IPS-15b (cell line): ENCODE data around the gene GPR183.

ENCODE experiments used
- H3K27me3 ChIP-seq: one replicate; pipeline ENCODE4 v1.6.1; 2013; ENCODE audit warnings: low read length; ENCODE audit not compliant: control insufficient read depth, insufficient read depth
- H3K36me3 ChIP-seq: one replicate; pipeline ENCODE4 v1.6.1; 2013; ENCODE audit warnings: low read length; ENCODE audit not compliant: control insufficient read depth, insufficient read depth
- H3K4me1 ChIP-seq: one replicate; pipeline ENCODE4 v1.6.1; 2013; ENCODE audit warnings: mild to moderate bottlenecking, low read length; ENCODE audit not compliant: control insufficient read depth, insufficient read depth
- H3K4me3 ChIP-seq: one replicate; pipeline ENCODE4 v1.5.1; 2013; ENCODE audit warnings: low read depth, low read length
- H3K9ac ChIP-seq: one replicate; pipeline ENCODE4 v1.6.1; 2013; ENCODE audit warnings: low read depth, mild to moderate bottlenecking, low read length
- H3K9me3 ChIP-seq: one replicate; pipeline ENCODE4 v1.6.1; 2013; ENCODE audit warnings: mild to moderate bottlenecking, low read length; ENCODE audit not compliant: control insufficient read depth, insufficient read depth

The GPR183 gene

DNA sequence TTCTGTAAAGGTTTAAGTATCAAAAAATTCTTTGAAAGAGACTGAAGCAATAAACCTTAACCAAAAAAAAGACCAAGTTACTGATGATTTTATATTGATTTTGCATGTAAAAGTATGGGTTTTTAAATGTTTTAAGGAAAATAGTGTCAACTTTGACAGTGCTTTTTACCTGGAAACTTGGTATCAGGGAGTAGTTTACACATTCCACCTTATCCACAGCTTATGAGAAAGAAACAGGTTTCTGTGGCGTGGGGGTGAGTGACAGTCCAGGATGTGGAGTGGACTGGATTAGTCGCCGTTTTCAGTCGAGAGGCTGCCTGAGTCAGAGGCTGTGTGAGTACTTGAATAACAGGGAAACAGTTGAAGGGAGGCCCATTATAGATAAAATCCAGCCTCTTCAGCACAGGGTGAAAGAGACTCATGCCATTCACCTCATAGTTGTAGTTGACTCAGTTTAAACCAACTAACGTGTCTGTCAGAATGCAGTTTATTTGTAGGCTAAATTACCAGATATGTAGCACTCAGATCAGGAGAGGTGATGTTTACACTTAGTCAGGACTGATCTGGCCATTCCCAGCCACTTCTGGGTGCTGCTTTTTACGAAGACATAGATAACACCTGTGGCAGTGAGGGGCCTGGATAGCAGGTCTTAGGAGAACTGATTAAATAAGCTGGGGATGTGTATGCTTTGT lies 595 bp upstream of the GPR183 start:
- no peaks in the 10 kb centered on the region for H3K27me3 ChIP-seq
- no peaks in the 10 kb centered on the region for H3K9me3 ChIP-seq
- no peak overlapping the region for H3K4me3 ChIP-seq
- no peaks in the 10 kb centered on the region for H3K4me1 ChIP-seq
- no peak overlapping the region for H3K9ac ChIP-seq
- H3K36me3 ChIP-seq = no peaks in the 10 kb centered on the region

DNA sequence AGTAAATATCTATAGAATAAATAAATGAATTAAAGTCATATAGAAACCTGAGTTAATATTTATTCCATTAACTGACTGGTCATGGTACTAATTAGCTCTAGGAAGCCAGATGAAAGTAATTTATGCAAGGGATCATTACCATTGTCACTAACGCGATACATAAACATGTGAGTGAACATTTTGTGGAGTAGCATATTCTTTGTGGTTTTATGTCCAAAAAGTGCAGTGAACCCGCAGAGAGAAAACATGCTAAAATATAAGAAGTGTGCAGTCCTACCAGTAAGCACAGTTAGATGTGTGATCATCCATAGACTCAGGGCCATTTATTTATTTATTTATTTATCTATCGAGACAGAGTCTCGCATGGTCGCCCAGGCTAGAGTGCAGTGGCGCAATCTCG lies 1.6 kb downstream of the GPR183 start:
- no peak overlapping the region for H3K9ac ChIP-seq
- H3K4me1 ChIP-seq = no peaks in the 10 kb centered on the region
- H3K36me3 ChIP-seq = no peaks in the 10 kb centered on the region
- no peaks in the 10 kb centered on the region for H3K27me3 ChIP-seq
- H3K9me3 ChIP-seq = no peaks in the 10 kb centered on the region
- no peak overlapping the region for H3K4me3 ChIP-seq

DNA sequence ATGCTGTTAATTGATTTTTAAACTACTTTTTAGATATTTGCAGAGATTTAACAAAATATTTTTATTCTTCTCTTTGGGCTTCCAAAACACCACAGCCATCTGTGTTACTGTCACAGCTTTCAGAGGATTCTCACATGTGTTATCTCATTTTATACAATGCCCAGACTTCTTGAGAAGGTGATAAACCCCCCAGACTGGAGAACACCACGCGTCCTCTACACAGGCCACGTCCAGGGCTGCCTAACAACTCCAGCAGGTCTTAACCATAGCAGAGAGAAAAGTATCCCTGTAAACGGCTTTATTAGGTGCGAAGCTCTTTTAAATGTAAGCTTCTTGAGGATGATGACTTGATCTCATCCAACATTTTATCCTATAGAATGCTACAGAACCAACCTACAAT lies 2.0 kb downstream of the GPR183 start:
- Histone ChIP-seq H3K9ac (no peak overlapping the region), H3K4me3 (no peak overlapping the region), H3K27me3 (no peaks in the 10 kb centered on the region), H3K9me3 (no peaks in the 10 kb centered on the region), H3K36me3 (no peaks in the 10 kb centered on the region), H3K4me1 (no peaks in the 10 kb centered on the region)

DNA sequence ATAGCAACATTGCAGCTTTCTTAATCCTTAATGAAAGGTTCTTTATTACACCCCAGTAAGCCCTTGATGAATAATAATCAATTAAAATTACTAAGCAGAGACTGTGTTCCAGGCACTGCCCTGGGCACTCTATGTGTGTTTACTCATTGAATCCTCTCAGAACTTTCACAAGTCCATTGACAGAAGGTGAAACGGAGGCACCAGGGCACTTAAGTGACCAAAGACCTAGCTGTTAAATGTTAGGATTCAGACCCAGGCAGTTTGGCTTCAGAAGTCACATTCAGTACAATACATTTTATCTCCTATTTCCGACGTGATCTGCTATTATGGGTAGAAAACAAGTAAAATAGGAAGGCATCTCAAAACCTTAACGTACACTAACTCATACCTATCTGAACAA lies 2.7 kb downstream of the GPR183 start:
- H3K9ac ChIP-seq = no peak overlapping the region
- no peaks in the 10 kb centered on the region for H3K4me1 ChIP-seq
- H3K36me3 ChIP-seq = no peaks in the 10 kb centered on the region
- no peaks in the 10 kb centered on the region for H3K27me3 ChIP-seq
- H3K9me3 ChIP-seq = no peaks in the 10 kb centered on the region
- no peak overlapping the region for H3K4me3 ChIP-seq

DNA sequence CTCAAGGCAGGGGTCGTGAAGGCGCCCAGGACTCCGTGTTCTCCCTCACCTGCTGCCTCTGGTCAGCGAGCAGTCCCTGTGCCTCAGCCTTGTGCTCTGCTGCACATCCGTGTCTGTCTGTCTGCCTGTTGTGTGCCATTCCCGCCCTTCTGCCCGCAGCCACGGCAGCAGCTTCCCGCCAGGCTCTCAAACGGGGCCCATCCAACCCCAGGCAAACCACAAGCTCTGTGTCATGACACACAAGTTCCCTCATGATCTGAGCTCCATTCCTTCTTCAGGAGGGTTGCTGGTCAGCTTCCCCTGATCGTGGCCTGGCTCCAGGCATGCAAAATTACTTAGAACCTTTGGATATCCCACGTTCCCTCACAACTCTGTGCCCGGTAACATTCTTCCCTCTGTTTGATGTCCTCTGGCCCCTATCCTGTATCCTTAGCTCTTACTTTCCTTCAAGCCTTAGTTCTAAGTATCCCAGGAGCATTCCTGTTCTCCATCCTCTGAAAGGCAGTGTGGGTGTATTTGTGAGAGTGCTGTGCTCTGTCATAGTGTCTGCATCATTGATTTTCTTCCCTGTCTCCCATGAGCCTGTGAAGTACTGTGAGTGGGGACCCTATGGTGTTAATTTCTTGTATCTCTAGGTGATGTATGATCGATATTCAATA lies 3.2 kb downstream of the GPR183 start:
- Histone ChIP-seq H3K9me3 (no peaks in the 10 kb centered on the region), H3K27me3 (no peaks in the 10 kb centered on the region), H3K4me1 (no peaks in the 10 kb centered on the region), H3K4me3 (no peak overlapping the region), H3K36me3 (no peaks in the 10 kb centered on the region), H3K9ac (no peak overlapping the region)

DNA sequence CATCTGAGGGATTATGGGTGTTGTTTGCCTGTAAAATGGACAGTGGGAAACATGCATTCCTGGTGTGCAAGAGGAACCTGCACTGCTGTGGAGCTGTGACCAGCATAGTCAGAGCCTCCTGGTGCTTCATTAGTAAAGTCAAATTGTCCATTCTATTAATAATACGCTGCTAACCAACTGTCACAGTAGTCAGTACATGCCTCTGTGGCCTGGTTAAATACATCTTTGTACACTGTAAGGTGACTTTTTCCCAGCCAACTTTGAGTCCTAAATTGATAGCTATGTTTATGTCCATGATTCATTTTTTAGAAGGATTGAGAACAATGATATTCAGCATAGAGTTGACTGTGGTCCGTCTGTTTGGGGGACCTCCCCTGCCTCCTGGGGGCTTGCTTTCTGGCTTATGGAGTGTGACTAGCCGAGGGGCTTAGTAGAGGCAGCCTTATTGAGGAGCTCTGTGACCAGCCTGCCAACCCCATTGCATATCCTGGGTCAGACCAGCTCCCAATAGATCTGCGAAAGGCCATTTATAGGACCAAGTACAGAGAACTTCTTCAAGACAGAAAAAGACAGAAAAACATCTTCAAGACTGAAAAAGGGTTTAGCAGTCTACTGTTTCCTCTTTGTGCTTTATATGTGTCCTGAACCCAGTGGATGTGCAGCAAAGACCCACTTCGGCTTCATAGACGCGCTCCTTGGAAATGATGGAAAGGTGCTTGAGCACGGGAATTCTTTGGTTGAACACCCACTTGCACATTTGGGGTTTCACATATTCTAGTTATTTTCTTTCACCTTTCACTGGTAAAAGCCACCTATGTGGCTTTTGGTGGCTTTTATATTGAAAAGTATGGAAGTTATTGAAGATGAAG lies 4.3 kb downstream of the GPR183 start:
- Histone ChIP-seq H3K9ac (no peak overlapping the region), H3K9me3 (no peaks in the 10 kb centered on the region), H3K27me3 (no peaks in the 10 kb centered on the region), H3K4me1 (no peaks in the 10 kb centered on the region), H3K36me3 (no peaks in the 10 kb centered on the region), H3K4me3 (no peak overlapping the region)

DNA sequence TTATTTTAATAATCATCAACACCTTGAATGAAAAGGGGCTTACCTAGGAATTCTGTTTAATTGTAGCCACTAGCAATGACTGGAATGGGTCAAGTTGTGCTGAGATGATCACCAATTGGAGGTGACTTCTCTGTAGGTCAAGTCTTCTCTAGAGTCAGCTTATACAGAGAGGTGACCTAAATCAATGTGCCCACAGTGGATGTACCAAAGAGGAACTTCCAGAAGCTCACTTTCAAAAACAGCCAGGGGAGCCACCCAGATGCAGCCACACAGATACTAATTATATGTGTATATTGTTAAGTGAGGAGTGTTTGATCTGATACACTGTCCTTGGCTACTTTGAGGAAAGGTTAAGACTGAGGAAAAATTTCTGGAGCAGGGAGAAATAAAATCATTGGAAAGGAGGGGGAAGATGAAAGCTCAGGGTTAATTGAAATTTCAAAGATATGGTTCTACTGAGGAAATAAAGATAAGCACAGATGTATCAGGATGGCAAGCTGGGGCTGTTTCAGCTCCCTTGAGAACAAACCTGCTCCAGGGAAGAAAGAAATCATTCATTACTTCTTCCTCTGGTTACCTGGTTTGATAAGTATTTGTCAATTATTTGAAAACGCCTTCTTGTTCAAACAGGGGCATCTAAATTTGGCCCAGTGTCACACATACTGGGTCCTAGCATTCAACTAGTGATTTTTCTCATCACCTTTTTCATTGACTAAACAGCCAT lies 5.1 kb downstream of the GPR183 start:
- Histone ChIP-seq H3K27me3 (no peaks in the 10 kb centered on the region), H3K4me3 (no peak overlapping the region), H3K4me1 (no peaks in the 10 kb centered on the region), H3K9ac (no peak overlapping the region), H3K36me3 (no peaks in the 10 kb centered on the region), H3K9me3 (no peaks in the 10 kb centered on the region)

DNA sequence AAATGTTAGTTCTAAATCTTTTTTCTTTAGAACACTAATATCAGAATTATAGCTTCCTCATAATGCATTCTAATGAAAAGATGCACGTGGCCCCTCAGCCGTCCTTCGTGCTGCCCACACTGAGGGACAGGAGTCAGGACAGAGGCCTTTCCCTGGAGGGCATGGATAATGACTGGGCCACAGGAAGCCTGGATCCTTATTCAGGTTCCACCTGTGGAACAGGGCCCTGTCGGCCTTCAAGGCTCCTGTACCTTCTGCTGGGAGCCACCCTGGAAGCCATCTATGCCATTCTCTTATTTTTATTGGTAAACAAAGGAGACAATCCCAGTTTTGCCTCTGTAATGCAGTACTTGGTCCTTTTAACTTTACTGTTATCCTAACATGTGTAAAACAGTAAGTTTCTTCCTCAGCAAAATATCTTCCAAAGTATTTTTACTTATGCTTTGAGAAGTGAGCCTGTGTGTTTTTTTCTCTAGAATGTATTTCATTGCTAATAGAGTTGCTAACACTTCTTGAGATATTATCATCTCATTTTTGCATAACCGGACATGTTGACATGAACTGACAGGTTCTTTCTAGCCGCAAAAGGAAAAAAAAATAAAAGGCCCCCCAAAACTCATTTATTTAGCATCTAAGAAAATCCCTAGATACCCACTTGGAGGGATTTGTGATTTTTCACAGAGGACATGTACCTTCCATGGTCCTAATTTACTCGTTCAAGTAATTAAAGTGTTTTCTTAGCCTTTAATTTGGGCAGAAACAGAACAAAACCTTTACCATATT lies 6.0 kb downstream of the GPR183 start:
- Histone ChIP-seq H3K4me1 (no peaks in the 10 kb centered on the region), H3K4me3 (no peak overlapping the region), H3K27me3 (no peaks in the 10 kb centered on the region), H3K9ac (no peak overlapping the region), H3K9me3 (no peaks in the 10 kb centered on the region), H3K36me3 (no peaks in the 10 kb centered on the region)

DNA sequence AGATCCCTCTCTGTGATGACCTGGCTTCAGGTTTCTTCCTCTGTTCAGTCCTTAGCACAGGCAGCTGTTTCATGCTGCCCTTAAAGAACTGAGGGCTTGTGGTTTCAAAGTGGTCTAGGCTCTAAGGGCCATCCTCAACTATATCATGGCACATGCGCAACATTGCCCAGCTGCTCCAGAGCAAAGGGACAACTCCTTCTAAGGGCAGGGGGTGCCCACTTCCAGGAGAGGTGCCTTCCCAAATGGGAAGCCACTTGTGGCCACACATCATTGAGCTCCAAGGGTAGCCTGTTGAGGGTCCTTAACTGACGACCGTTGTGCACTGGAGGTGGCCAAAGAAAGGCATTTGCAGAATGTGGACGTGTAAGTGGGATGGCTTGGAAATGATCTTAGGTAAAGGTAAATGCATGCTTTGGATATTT lies 7.3 kb downstream of the GPR183 start:
- H3K4me1 ChIP-seq = no peaks in the 10 kb centered on the region
- no peak overlapping the region for H3K4me3 ChIP-seq
- no peaks in the 10 kb centered on the region for H3K27me3 ChIP-seq
- H3K36me3 ChIP-seq = no peaks in the 10 kb centered on the region
- H3K9me3 ChIP-seq = no peaks in the 10 kb centered on the region
- no peak overlapping the region for H3K9ac ChIP-seq

DNA sequence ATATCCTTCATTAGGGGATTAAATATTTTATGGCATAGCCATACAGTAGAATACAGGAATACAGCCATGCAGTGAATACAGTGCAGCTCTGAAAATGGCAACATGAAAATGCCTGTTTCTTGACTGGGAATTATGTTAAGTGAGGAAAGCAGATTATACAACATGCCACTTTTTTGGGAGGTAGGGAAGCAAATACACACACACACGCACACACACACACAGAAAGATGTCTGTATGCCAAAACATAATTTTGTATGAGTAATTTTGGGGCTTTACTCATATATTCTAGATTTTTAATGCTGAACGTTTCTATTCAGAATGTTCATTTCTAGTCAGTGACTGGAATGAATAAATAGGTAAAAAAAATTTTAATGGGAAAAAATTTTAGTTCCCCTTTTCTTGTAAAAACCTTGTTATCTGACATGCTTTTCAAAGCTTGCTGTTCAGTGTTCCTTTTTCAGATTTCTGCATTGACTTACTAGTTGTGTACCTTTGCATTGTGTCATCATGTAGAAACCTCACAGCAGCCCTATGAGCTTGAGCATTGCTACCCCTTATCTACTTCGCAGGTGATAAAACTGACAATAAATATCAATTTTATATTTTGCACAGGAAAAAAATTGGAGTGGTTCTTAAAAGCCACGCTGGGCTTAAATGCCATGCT lies 7.8 kb downstream of the GPR183 start:
- no peaks in the 10 kb centered on the region for H3K27me3 ChIP-seq
- no peaks in the 10 kb centered on the region for H3K36me3 ChIP-seq
- H3K9ac ChIP-seq = no peak overlapping the region
- H3K4me3 ChIP-seq = no peak overlapping the region
- H3K9me3 ChIP-seq = no peaks in the 10 kb centered on the region
- H3K4me1 ChIP-seq = no peaks in the 10 kb centered on the region
